ENCODE data around the gene PTPRR. TPM values are rescaled to one million over a fixed set of nuclear protein-coding genes. Genes with fewer than 3 reads are reported as not detected.

PTPRR gene, protein sequence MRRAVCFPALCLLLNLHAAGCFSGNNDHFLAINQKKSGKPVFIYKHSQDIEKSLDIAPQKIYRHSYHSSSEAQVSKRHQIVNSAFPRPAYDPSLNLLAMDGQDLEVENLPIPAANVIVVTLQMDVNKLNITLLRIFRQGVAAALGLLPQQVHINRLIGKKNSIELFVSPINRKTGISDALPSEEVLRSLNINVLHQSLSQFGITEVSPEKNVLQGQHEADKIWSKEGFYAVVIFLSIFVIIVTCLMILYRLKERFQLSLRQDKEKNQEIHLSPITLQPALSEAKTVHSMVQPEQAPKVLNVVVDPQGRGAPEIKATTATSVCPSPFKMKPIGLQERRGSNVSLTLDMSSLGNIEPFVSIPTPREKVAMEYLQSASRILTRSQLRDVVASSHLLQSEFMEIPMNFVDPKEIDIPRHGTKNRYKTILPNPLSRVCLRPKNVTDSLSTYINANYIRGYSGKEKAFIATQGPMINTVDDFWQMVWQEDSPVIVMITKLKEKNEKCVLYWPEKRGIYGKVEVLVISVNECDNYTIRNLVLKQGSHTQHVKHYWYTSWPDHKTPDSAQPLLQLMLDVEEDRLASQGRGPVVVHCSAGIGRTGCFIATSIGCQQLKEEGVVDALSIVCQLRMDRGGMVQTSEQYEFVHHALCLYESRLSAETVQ
- total RNA-seq, result 1 to 10 TPM in 1 of 2 donors, under 1 TPM in 1; 0.32 to 2.4 TPM

DNA sequence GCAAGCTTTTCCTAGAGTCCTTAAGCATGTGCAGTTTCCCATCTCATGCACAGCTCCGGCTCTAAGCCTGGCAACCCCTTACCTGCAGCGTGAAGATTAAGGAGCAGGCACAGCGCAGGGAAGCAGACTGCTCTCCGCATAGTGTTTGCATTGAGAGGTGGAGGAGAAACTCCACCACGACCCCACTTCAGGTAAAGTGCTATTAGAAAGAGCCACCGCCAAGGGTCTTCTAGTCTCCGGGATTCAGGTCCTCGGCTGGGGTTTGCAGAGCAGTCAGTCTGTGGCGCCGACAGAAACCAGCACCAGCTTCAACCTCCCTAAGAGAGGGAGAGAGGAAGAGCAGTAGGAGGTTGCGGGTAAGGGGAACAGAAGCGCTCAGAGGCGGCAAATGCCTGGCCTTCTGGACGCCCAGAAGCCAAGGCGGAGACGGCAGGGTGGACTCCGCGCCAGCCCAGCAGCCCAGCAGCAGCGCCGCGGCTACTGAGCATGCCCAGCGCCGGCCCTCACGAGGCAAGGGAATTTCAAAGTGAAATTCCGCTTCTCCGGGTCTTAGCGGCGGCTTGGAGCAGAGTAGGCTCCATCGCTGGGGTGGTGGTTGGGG lies at the start of gene PTPRR:
Gene PTPRR, minus strand, starts transcription at position 488 of the 601 bp plus-strand sequence. Its CDS starts 348 bp downstream, at position 140.
- Histone ChIP-seq H3K4me3 (no peak within 1 kb of the TSS), H3K9me3 (no peaks in the 10 kb centered on the region), H3K27me3 (replicated peaks; ENCODE audit: insufficient read depth) (peaks cover 4% of the 10 kb centered on the region), H3K4me1 (replicated peaks) (no peaks in the 10 kb centered on the region), H3K27ac (no peak within 1 kb of the TSS), H3K36me3 (no peaks in the 10 kb centered on the region)
- intact Hi-C loops (cut with DNase I), result no loop called here
- 3% methylated on average over 23 of the region's 29 CpGs for WGBS
- no peak for TF ChIP-seq POLR2A (IDR thresholded peaks at IDR 0.05)
- TF ChIP-seq, protein P1, sequence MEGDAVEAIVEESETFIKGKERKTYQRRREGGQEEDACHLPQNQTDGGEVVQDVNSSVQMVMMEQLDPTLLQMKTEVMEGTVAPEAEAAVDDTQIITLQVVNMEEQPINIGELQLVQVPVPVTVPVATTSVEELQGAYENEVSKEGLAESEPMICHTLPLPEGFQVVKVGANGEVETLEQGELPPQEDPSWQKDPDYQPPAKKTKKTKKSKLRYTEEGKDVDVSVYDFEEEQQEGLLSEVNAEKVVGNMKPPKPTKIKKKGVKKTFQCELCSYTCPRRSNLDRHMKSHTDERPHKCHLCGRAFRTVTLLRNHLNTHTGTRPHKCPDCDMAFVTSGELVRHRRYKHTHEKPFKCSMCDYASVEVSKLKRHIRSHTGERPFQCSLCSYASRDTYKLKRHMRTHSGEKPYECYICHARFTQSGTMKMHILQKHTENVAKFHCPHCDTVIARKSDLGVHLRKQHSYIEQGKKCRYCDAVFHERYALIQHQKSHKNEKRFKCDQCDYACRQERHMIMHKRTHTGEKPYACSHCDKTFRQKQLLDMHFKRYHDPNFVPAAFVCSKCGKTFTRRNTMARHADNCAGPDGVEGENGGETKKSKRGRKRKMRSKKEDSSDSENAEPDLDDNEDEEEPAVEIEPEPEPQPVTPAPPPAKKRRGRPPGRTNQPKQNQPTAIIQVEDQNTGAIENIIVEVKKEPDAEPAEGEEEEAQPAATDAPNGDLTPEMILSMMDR (IDR thresholded peaks at IDR 0.05), result no peak
- no peak for TF ChIP-seq POLR2AphosphoS5 (IDR thresholded peaks at IDR 0.05)
- DNase-seq (ENCODE audit: low spot score), result no peak

DNA sequence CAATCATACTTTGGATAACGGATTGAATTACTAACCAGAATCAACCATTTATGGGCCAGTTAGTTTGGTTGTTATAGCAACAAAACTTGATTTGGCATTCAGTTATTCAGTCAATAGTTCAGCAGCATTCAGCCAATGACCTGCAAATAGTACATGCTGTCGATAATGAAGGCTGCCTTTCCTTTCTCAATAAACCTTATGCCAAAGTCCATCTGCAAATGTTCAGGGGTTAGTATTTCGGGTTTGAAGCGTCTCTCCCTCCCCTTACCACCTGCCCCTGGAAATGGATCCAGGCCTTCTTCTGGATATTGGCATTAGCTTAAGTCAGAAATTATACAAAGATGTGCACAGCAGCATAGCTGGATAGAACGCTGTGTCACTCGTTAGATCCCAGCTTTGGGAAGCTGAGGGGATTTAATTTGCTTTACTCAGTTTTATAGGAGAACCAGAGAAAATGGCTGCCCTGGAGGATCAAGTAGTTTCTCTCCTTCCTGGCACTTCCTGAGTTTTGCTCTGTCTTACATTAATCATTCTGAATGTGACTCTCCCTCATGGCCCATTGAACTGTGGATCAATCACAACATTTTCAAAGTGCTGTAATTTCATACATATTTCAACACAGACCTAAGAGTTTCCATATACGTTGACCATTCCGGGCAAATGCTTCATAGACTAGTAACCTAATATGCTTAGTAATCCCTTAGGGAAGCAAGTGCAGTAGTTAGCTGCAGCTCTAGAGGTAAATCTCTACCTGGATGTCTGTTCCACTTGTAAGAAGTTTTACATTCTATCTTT lies 46.7 kb upstream of the PTPRR start:
- Histone ChIP-seq H3K4me1 (replicated peaks) (no peaks in the 10 kb centered on the region), H3K27ac (no peak overlapping the region), H3K4me3 (no peak overlapping the region), H3K27me3 (replicated peaks; ENCODE audit: insufficient read depth) (no peaks in the 10 kb centered on the region), H3K36me3 (no peaks in the 10 kb centered on the region), H3K9me3 (no peaks in the 10 kb centered on the region)
- WGBS, result 90% methylated on average over 8 of the region's 8 CpGs
- no peak for DNase-seq (ENCODE audit: low spot score)
- intact Hi-C loops (cut with DNase I), result no loop called here
- TF ChIP-seq POLR2AphosphoS5 (IDR thresholded peaks at IDR 0.05), result no peak
- TF ChIP-seq, protein P1 (IDR thresholded peaks at IDR 0.05), result no peak

DNA sequence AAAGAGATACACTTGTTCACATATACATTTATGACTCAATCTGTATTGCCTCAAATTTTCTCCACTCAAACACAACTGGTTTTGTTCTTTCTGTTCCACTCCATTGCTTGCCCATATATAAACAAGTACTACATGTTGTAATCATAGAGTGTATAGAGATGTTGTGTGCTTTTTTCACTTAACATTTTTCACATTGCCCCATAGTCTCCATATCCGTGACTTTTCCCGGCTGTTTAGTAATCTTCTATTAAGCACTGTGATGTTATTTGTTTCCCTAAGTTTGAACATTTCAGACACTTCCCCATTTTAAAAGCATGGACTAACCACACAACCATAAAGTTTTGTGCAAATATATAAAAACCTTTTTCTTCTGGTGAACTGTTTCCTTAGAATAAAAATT lies 45.5 kb upstream of the PTPRR start:
- intact Hi-C loops (cut with DNase I), result no loop called here
- 63% methylated on average over 2 of the region's 2 CpGs for WGBS
- no peak for DNase-seq (ENCODE audit: low spot score)
- H3K27ac ChIP-seq, result no peak overlapping the region
- no peak overlapping the region for H3K4me3 ChIP-seq
- no peaks in the 10 kb centered on the region for H3K9me3 ChIP-seq
- TF ChIP-seq POLR2AphosphoS5 (IDR thresholded peaks at IDR 0.05) (no peak), POLR2A (IDR thresholded peaks at IDR 0.05) (no peak)
- TF ChIP-seq, protein P1 (IDR thresholded peaks at IDR 0.05), result no peak
- H3K36me3 ChIP-seq, result no peaks in the 10 kb centered on the region
- H3K27me3 ChIP-seq (replicated peaks; ENCODE audit: insufficient read depth), result no peaks in the 10 kb centered on the region
- no peaks in the 10 kb centered on the region for H3K4me1 ChIP-seq (replicated peaks)

DNA sequence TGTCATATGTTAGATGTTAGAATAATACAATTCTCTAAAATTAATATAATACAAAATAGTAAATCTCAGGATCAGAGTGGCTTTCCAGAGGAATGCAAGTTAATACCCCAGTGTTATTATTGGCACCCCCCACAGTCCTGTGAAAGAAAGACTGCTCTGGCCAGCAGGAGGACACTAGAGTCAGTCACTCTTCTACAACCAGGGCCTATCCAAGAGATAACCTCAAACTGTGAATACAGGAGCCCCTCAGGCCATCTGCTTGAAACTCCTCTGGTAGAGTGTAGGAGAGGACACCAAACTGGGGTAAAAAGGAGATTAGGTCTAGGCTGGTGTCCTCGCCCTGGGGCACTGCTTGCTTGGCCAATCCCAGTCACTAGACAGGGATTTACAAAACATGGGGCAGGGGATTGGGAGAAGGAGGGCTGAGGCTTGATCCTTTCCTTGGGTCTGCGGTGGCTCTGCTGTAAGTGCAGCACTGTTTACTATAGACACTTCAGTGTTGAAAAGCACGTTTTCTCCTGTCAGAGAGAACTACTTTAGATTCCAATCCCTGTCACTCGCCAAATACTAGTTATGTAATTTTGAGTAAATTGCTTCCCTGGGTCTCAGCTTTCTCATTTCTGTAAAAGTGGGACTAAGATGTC lies 44.5 kb upstream of the PTPRR start:
- intact Hi-C loops (cut with DNase I), result no loop called here
- Histone ChIP-seq H3K27me3 (replicated peaks; ENCODE audit: insufficient read depth) (no peaks in the 10 kb centered on the region), H3K4me1 (replicated peaks) (no peaks in the 10 kb centered on the region), H3K36me3 (no peaks in the 10 kb centered on the region), H3K9me3 (no peaks in the 10 kb centered on the region), H3K4me3 (no peak overlapping the region), H3K27ac (no peak overlapping the region)
- TF ChIP-seq POLR2AphosphoS5 (IDR thresholded peaks at IDR 0.05), result no peak
- no peak for TF ChIP-seq POLR2A (IDR thresholded peaks at IDR 0.05)
- TF ChIP-seq, protein P1 (IDR thresholded peaks at IDR 0.05), result no peak
- DNase-seq (ENCODE audit: low spot score), result no peak
- 67% methylated on average over 4 of the region's 4 CpGs for WGBS

Measured in prostate gland (tissue), 2 donors.